RWPE2 (cell line): ENCODE data around the gene MAP2K5.

Experiments
- ATAC-seq: fragments of 200-7000 bp; cut with Tn5 transposase; 3 replicates; pipeline ENCODE4 v1.9.1; 2021; ENCODE audit warnings: low read depth
- DNase-seq: peaks from one replicate; pipeline ENCODE4 v3.0.0-alpha.2; 2020; ENCODE audit warnings: low spot score
- H3K27ac ChIP-seq: fragments of 450-650 bp; 2 replicates; pipeline ENCODE4 v1.5.1; 2017; ENCODE audit warnings: mild to moderate bottlenecking; ENCODE audit not compliant: poor library complexity, severe bottlenecking
- H3K27me3 ChIP-seq: fragments of 250-450 bp; sonication (Bioruptor Pico); 2 replicates; pipeline ENCODE4 v1.5.1; 2021; ENCODE audit warnings: mild to moderate bottlenecking, moderate library complexity; ENCODE audit not compliant: insufficient read depth, poor library complexity, severe bottlenecking
- H3K36me3 ChIP-seq: fragments of 250-450 bp; sonication (Bioruptor Pico); 2 replicates; pipeline ENCODE4 v1.5.1; 2020; ENCODE audit warnings: low read depth, mild to moderate bottlenecking, moderate library complexity
- H3K4me1 ChIP-seq: fragments of 250-450 bp; sonication (Bioruptor Pico); 2 replicates; pipeline ENCODE4 v1.5.1; 2021; ENCODE audit warnings: mild to moderate bottlenecking, moderate library complexity; ENCODE audit not compliant: insufficient read depth, poor library complexity, severe bottlenecking
- H3K4me3 ChIP-seq: fragments of 250-450 bp; sonication (Bioruptor Pico); 2 replicates; pipeline ENCODE4 v1.5.1; 2021; ENCODE audit warnings: mild to moderate bottlenecking, moderate library complexity; ENCODE audit not compliant: severe bottlenecking
- H3K9me3 ChIP-seq: fragments of 250-450 bp; sonication (Bioruptor Pico); 2 replicates; pipeline ENCODE4 v1.5.1; 2021; ENCODE audit warnings: mild to moderate bottlenecking, moderate library complexity; ENCODE audit not compliant: severe bottlenecking
- CTCF ChIP-seq: fragments of 450-650 bp; IDR thresholded peaks from one replicate; pipeline ENCODE4 v1.5.1; 2017; ENCODE audit warnings: mild to moderate bottlenecking, moderate library complexity; ENCODE audit not compliant: poor library complexity, severe bottlenecking

The MAP2K5 gene

GRCh38 chr15:67504056-67504455 is 38.4 kb upstream of the MAP2K5 start:
- no peak overlapping the region for H3K4me3 ChIP-seq
- H3K27ac ChIP-seq: no peak overlapping the region
- H3K27me3 ChIP-seq: no peaks in the 10 kb centered on the region
- no peaks in the 10 kb centered on the region for H3K36me3 ChIP-seq
- ATAC-seq (no peak), DNase-seq (no peak)
- H3K4me1 ChIP-seq: peaks cover 6% of the 10 kb centered on the region
- H3K9me3 ChIP-seq: no peaks in the 10 kb centered on the region
- TF ChIP-seq CTCF: no peak

GRCh38 chr15:67504796-67505195 is 37.7 kb upstream of the MAP2K5 start:
- no peak overlapping the region for H3K4me3 ChIP-seq
- no peaks in the 10 kb centered on the region for H3K36me3 ChIP-seq
- no peak overlapping the region for H3K27ac ChIP-seq
- DNase-seq (no peak), ATAC-seq (no peak)
- no peaks in the 10 kb centered on the region for H3K9me3 ChIP-seq
- peaks cover 6% of the 10 kb centered on the region for H3K4me1 ChIP-seq
- no peak for TF ChIP-seq CTCF
- no peaks in the 10 kb centered on the region for H3K27me3 ChIP-seq

GRCh38 chr15:67505675-67506572 is 36.6 kb upstream of the MAP2K5 start:
- H3K9me3 ChIP-seq: no peaks in the 10 kb centered on the region
- no peaks in the 10 kb centered on the region for H3K36me3 ChIP-seq
- no peak for TF ChIP-seq CTCF
- ATAC-seq: no peak
- no peaks in the 10 kb centered on the region for H3K27me3 ChIP-seq
- DNase-seq: no peak
- no peak overlapping the region for H3K27ac ChIP-seq
- H3K4me1 ChIP-seq: peaks cover 11% of the 10 kb centered on the region
- no peak overlapping the region for H3K4me3 ChIP-seq

- Histone ChIP-seq H3K27me3 (no peaks in the 10 kb centered on the region), H3K9me3 (no peaks in the 10 kb centered on the region), H3K4me1 (peaks cover 13% of the 10 kb centered on the region), H3K36me3 (peaks cover 2% of the 10 kb centered on the region; the same call in 1 of the 2 replicates), H3K27ac (no peak overlapping the region), H3K4me3 (no peak overlapping the region)
- no peak for DNase-seq
- ATAC-seq: no peak
- no peak for TF ChIP-seq CTCF
Measured at GRCh38 chr15:67506775-67507747, 35.4 kb upstream of the MAP2K5 start.
